HepG2 (cell line): ENCODE data around the gene TACC2. TPM values are rescaled to one million over a fixed set of nuclear protein-coding genes. Genes with fewer than 3 reads are reported as not detected.
A peak's percentile ranks its signal among the peaks of the same experiment; 100 is the strongest.

Experiments used
- ATAC-seq: fragments of 200-7000 bp; cut with Tn5 transposase; 3 replicates; pipeline ENCODE4 v1.9.1; 2020; ENCODE audit warnings: mild to moderate bottlenecking, moderate library complexity
- BruUV-seq: library from RNA; stranded (reverse); fragments of 400-500 nt; replicated peaks from 2 replicates; lab custom pipeline; 2021; lab: Mats Ljungman, UMichigan
- CTCF ChIA-PET: fragments of 300-600 bp; formaldehyde crosslinking; extraction: SDS; loops from one replicate; lab custom pipeline; 2021; ENCODE audit warnings: low total read pairs, inconsistent platforms, low intra/inter-chr PET ratio; lab: Yijun Ruan, JAX
- POLR2A ChIA-PET: fragments of 350-600 bp; sonication (Branson Sonifier 250); formaldehyde crosslinking; loops from one replicate; lab custom pipeline; 2020; ENCODE audit warnings: antibody characterized with exemption, inconsistent platforms; lab: Yijun Ruan, JAX
- DNase-seq: peaks from one replicate; pipeline ENCODE4 v3.0.0-alpha.2; 2015; ENCODE audit warnings: low spot score
- FAIRE-seq: peaks from 3 replicates; lab custom pipeline; 2011; peaks lifted over from hg19 to GRCh38; lab: Jason Lieb, UNC
- H2AFZ ChIP-seq: one replicate; pipeline ENCODE4 v1.6.1; 2011; ENCODE audit warnings: low read length, inconsistent platforms
- H3K27ac ChIP-seq: fragments of 300-600 bp; 3 replicates; pipeline ENCODE4 v1.8.0; 2011; ENCODE audit warnings: mixed run types, mild to moderate bottlenecking, mixed read lengths, low read length, inconsistent platforms; ENCODE audit not compliant: insufficient read depth; ENCODE audit errors: extremely low read length
- H3K27me3 ChIP-seq, 2 experiments: fragments of 200-600 bp in 1 of 2; 2 replicates in 1 of 2; 3 replicates in 1 of 2; pipeline versions ENCODE4 v1.6.0 to v1.8.0; 2011; ENCODE audit warnings: low read length in 2 of 2, mild to moderate bottlenecking in 2 of 2, moderate library complexity in 2 of 2, inconsistent platforms in 1 of 2; ENCODE audit not compliant: insufficient read depth in 2 of 2, control insufficient read depth in 1 of 2
- H3K36me3 ChIP-seq, 2 experiments: fragments of 200-600 bp in 1 of 2; replicated peaks in 1 of 2; 2 replicates in 1 of 2; 3 replicates in 1 of 2; pipeline versions ENCODE4 v1.5.1 to v1.8.0; 2011; ENCODE audit warnings: low read length in 2 of 2, inconsistent platforms in 1 of 2; ENCODE audit not compliant: insufficient read depth in 2 of 2, control insufficient read depth in 1 of 2
- H3K4me1 ChIP-seq: 2 replicates; pipeline ENCODE4 v1.5.1; 2012; ENCODE audit warnings: low read length, inconsistent platforms; ENCODE audit not compliant: insufficient read depth
- H3K4me2 ChIP-seq: 2 replicates; pipeline ENCODE4 v1.6.0; 2011; ENCODE audit warnings: low read depth, low read length, inconsistent platforms
- H3K4me3 ChIP-seq, 3 experiments: fragments of 200-600 bp in 1 of 3; sonication (generic), shearing (Covaris generic) in 1 of 3; replicated peaks in 1 of 3; 2 replicates each; pipeline ENCODE4 v1.5.1; 2011 to 2016; ENCODE audit warnings: low read length in 3 of 3, inconsistent platforms in 2 of 3, low read depth in 2 of 3, mild to moderate bottlenecking in 2 of 3, control low read depth in 1 of 3, mixed read lengths in 1 of 3; ENCODE audit not compliant: insufficient read depth in 1 of 3
- H3K79me2 ChIP-seq: one replicate; pipeline ENCODE4 v1.6.1; 2011; ENCODE audit warnings: low read length, inconsistent platforms; ENCODE audit not compliant: insufficient read depth
- H3K9ac ChIP-seq: 2 replicates; pipeline ENCODE4 v1.6.0; 2011; ENCODE audit warnings: mild to moderate bottlenecking, low read depth, low read length, inconsistent platforms; ENCODE audit not compliant: insufficient read depth
- H3K9me3 ChIP-seq: 2 replicates; pipeline ENCODE4 v1.5.1; 2012; ENCODE audit warnings: mild to moderate bottlenecking, low read length
- H4K20me1 ChIP-seq: 2 replicates; pipeline ENCODE4 v1.6.0; 2011; ENCODE audit warnings: inconsistent platforms, mild to moderate bottlenecking, low read length, moderate library complexity; ENCODE audit not compliant: insufficient read depth
- DNMT1 ChIP-seq: sonication (generic); formaldehyde crosslinking; IDR thresholded peaks from 2 replicates; pipeline ENCODE4 v1.5.1; 2020; ENCODE audit warnings: mild to moderate bottlenecking, missing genetic modification reagents
- FOXO1 ChIP-seq: sonication (generic); formaldehyde crosslinking; IDR thresholded peaks from 2 replicates; pipeline ENCODE4 v1.4.0; 2020; ENCODE audit warnings: missing genetic modification reagents
- GABPB1 ChIP-seq: IDR thresholded peaks from 2 replicates; pipeline ENCODE4 v1.6.1; 2016; ENCODE audit warnings: mild to moderate bottlenecking, missing genetic modification reagents, moderate library complexity, missing compliant biosample characterization
- KIAA2018 ChIP-seq: sonication (generic); formaldehyde crosslinking; IDR thresholded peaks from 2 replicates; pipeline ENCODE4 v1.5.0; 2020; ENCODE audit warnings: mild to moderate bottlenecking, missing genetic modification reagents, borderline replicate concordance
- NFE2L1 ChIP-seq: sonication (generic); formaldehyde crosslinking; IDR thresholded peaks from 2 replicates; pipeline ENCODE4 v1.4.0; 2020; ENCODE audit warnings: missing genetic modification reagents, mild to moderate bottlenecking, borderline replicate concordance
- PBX2 ChIP-seq: IDR thresholded peaks from 2 replicates; pipeline ENCODE4 v1.6.1; 2016; ENCODE audit warnings: control low read depth
- SAP130 ChIP-seq: IDR thresholded peaks from 2 replicates; pipeline ENCODE4 v1.6.1; 2016; ENCODE audit warnings: low read depth
- TAF1 ChIP-seq: sonication (generic); formaldehyde crosslinking; IDR thresholded peaks from 2 replicates; pipeline ENCODE4 v1.4.0; 2020; ENCODE audit warnings: missing genetic modification reagents
- ZBTB21 ChIP-seq: sonication (generic); formaldehyde crosslinking; IDR thresholded peaks from 2 replicates; pipeline ENCODE4 v1.4.0; 2020; ENCODE audit warnings: missing genetic modification reagents
- ZNF605 ChIP-seq: sonication (generic); formaldehyde crosslinking; IDR thresholded peaks from 2 replicates; pipeline ENCODE4 v1.8.0; 2022; ENCODE audit warnings: mild to moderate bottlenecking, missing genetic modification reagents
- ZNF644 ChIP-seq: IDR thresholded peaks from 2 replicates; pipeline ENCODE4 v1.6.1; 2016; ENCODE audit warnings: low read depth
- ZNF737 ChIP-seq: sonication (generic); formaldehyde crosslinking; IDR thresholded peaks from 2 replicates; pipeline ENCODE4 v1.5.0; 2020; ENCODE audit warnings: missing genetic modification reagents, mild to moderate bottlenecking, borderline replicate concordance
- whole genome bisulfite sequencing: methylation state at CpG from one replicate; pipeline ENCODE4 v1.1.6; 2017; ENCODE audit warnings: low lambda C conversion rate; 5-methylcytosine and 5-hydroxymethylcytosine counted together
- in situ Hi-C: cut with HindIII; loops from 2 replicates; pipeline ENCODE4 v1.10.0; 2017; ENCODE audit warnings: low pct_unique_long_range_greater_than_20kb; ENCODE audit not compliant: extremely low pct_ligation_motif_present
- intact Hi-C: fragments of 100-400 bp; cut with micrococcal nuclease; formaldehyde crosslinking; loops from one replicate; pipeline ENCODE4 v1.10.0; 2022; ENCODE audit not compliant: unreplicated experiment
- polyA plus RNA-seq, 8 experiments: library from polyadenylated mRNA; depleted of rRNA in 3 of 8; stranded (reverse) in 7 of 8; unstranded in 1 of 8; fragments of >200 nt; fragmentation: Illumina TruSeq in 4 of 8; extraction: Trizol in 4 of 8; gene quantifications; 2 replicates each; pipeline versions ENCODE4 v1.2.1 to v1.2.3, GENCODE V29; 2011 to 2016; ENCODE audit warnings: low read depth in 4 of 8, missing spikeins in 1 of 8, mixed read lengths in 1 of 8; ENCODE audit not compliant: insufficient read depth in 1 of 8
- total RNA-seq, 5 experiments: library from RNA; depleted of rRNA; stranded (reverse); fragments of >200 nt; fragmentation: Illumina TruSeq; extraction: Trizol; gene quantifications; 2 replicates each; pipeline ENCODE4 v1.2.3, GENCODE V29; 2016; ENCODE audit warnings: low read depth in 1 of 5

The TACC2 gene
- total and polyA plus RNA-seq, 2 of the 13 experiments (the other 11 are each of a cell fraction or from before 2014, with no cell fraction given) = 11.8 to 16.0 TPM

- no peak overlapping the region for H2AFZ ChIP-seq
- no peak overlapping the region for H3K9ac ChIP-seq
- TF ChIP-seq DNMT1 (CRISPR knock-in tag) (no peak), FOXO1 (CRISPR knock-in tag) (no peak), ZNF737 (CRISPR knock-in tag) (no peak), KIAA2018 (CRISPR knock-in tag) (no peak), ZBTB21 (CRISPR knock-in tag) (no peak), SAP130 (CRISPR knock-in tag) (no peak), TAF1 (CRISPR knock-in tag) (no peak), ZNF605 (no peak), NFE2L1 (CRISPR knock-in tag) (no peak), PBX2 (no peak), GABPB1 (CRISPR knock-in tag) (no peak), ZNF644 (CRISPR knock-in tag) (no peak)
- TF ChIP-seq, all 625 proteins: peak for 0
- in situ Hi-C loops (no loop called here), intact Hi-C loops (no loop called here)
- Histone ChIP-seq H3K79me2 (peaks cover 14% of the 10 kb centered on the region), H3K27ac (no peak overlapping the region), H3K4me3 (no peak overlapping the region), H3K4me1 (no peaks in the 10 kb centered on the region), H4K20me1 (no peaks in the 10 kb centered on the region; the same call in 1 of the 2 replicates), H3K36me3 (peaks cover 19 to 47% of the 10 kb centered on the region in 2 experiments), H3K4me2 (no peak overlapping the region), H3K27me3 (no peaks in the 10 kb centered on the region), H3K9me3 (no peaks in the 10 kb centered on the region)
- DNase-seq = no peak
- ChIA-PET CTCF (no interaction called here), POLR2A (no interaction called here)
- 96% methylated on average over 13 of the region's 13 CpGs for WGBS
- ATAC-seq = no peak
- no peak for FAIRE-seq
- TSS peak; percentile 23 for BruUV-seq
These were observed 146.5 kb downstream of the TACC2 start for GRCh38 chr10:122135251-122136025.
